ENCODE data around the gene PDE3B.

PDE3B gene

DNA sequence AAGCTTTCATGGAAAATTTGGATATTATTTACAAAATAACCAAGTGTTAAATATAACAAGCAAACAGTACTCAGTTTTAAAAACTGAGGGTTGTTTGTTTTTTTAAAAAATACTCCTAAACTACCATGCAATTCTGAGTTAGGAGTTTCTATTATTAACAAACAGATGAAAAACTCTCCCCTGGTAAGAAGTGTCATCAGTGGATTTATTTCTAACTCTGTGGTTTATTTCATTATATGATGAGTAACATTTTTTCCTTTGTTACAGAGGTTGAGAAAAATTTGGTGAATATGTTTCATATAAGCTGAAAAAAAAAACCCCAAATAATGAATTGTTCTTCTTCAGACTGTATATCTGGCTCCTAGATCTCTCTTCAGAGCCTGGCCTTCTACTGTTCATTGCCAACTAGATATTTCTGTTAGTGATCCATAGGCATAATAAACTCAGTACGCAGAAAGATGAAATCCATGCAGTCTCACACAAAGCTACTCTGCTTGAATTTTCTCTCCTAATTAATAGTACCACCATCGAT is 29.4 kb upstream of the PDE3B start:
- TF ChIP-seq ZFP3 (CRISPR knock-in tag; IDR thresholded peaks at IDR 0.05) (no peak), ZNF8 (CRISPR knock-in tag; IDR thresholded peaks at IDR 0.05) (no peak), TCF4 (CRISPR knock-in tag; IDR thresholded peaks at IDR 0.05; ENCODE audit: borderline replicate concordance) (no peak), ISL1 (CRISPR knock-in tag; IDR thresholded peaks at IDR 0.05) (no peak), TOX (CRISPR knock-in tag; IDR thresholded peaks at IDR 0.05; ENCODE audit: borderline replicate concordance) (no peak), ZC3H10 (CRISPR knock-in tag; IDR thresholded peaks at IDR 0.05) (no peak), OSR1 (CRISPR knock-in tag; IDR thresholded peaks at IDR 0.05) (no peak), RARB (CRISPR knock-in tag; IDR thresholded peaks at IDR 0.05) (no peak), ZNF565 (CRISPR knock-in tag; conservative IDR thresholded peaks at IDR 0.05; ENCODE audit: low read depth) (no peak), ARNTL (CRISPR knock-in tag; IDR thresholded peaks at IDR 0.05; ENCODE audit: borderline replicate concordance, low read depth) (no peak), ZFP30 (CRISPR knock-in tag; IDR thresholded peaks at IDR 0.05) (no peak), ESRRG (CRISPR knock-in tag; IDR thresholded peaks at IDR 0.05) (no peak)
- TF ChIP-seq, protein P1, sequence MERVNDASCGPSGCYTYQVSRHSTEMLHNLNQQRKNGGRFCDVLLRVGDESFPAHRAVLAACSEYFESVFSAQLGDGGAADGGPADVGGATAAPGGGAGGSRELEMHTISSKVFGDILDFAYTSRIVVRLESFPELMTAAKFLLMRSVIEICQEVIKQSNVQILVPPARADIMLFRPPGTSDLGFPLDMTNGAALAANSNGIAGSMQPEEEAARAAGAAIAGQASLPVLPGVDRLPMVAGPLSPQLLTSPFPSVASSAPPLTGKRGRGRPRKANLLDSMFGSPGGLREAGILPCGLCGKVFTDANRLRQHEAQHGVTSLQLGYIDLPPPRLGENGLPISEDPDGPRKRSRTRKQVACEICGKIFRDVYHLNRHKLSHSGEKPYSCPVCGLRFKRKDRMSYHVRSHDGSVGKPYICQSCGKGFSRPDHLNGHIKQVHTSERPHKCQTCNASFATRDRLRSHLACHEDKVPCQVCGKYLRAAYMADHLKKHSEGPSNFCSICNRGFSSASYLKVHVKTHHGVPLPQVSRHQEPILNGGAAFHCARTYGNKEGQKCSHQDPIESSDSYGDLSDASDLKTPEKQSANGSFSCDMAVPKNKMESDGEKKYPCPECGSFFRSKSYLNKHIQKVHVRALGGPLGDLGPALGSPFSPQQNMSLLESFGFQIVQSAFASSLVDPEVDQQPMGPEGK (CRISPR knock-in tag; IDR thresholded peaks at IDR 0.05; ENCODE audit: borderline replicate concordance): no peak
- TF ChIP-seq, protein P2, sequence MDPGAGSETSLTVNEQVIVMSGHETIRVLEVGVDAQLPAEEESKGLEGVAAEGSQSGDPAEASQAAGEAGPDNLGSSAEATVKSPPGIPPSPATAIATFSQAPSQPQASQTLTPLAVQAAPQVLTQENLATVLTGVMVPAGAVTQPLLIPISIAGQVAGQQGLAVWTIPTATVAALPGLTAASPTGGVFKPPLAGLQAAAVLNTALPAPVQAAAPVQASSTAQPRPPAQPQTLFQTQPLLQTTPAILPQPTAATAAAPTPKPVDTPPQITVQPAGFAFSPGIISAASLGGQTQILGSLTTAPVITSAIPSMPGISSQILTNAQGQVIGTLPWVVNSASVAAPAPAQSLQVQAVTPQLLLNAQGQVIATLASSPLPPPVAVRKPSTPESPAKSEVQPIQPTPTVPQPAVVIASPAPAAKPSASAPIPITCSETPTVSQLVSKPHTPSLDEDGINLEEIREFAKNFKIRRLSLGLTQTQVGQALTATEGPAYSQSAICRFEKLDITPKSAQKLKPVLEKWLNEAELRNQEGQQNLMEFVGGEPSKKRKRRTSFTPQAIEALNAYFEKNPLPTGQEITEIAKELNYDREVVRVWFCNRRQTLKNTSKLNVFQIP (CRISPR knock-in tag; IDR thresholded peaks at IDR 0.05; ENCODE audit: borderline replicate concordance, low read depth): no peak
- TF ChIP-seq, protein P3, sequence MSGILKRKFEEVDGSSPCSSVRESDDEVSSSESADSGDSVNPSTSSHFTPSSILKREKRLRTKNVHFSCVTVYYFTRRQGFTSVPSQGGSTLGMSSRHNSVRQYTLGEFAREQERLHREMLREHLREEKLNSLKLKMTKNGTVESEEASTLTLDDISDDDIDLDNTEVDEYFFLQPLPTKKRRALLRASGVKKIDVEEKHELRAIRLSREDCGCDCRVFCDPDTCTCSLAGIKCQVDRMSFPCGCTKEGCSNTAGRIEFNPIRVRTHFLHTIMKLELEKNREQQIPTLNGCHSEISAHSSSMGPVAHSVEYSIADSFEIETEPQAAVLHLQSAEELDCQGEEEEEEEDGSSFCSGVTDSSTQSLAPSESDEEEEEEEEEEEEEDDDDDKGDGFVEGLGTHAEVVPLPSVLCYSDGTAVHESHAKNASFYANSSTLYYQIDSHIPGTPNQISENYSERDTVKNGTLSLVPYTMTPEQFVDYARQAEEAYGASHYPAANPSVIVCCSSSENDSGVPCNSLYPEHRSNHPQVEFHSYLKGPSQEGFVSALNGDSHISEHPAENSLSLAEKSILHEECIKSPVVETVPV (CRISPR knock-in tag; IDR thresholded peaks at IDR 0.05): no peak
- no peak for ATAC-seq

DNA sequence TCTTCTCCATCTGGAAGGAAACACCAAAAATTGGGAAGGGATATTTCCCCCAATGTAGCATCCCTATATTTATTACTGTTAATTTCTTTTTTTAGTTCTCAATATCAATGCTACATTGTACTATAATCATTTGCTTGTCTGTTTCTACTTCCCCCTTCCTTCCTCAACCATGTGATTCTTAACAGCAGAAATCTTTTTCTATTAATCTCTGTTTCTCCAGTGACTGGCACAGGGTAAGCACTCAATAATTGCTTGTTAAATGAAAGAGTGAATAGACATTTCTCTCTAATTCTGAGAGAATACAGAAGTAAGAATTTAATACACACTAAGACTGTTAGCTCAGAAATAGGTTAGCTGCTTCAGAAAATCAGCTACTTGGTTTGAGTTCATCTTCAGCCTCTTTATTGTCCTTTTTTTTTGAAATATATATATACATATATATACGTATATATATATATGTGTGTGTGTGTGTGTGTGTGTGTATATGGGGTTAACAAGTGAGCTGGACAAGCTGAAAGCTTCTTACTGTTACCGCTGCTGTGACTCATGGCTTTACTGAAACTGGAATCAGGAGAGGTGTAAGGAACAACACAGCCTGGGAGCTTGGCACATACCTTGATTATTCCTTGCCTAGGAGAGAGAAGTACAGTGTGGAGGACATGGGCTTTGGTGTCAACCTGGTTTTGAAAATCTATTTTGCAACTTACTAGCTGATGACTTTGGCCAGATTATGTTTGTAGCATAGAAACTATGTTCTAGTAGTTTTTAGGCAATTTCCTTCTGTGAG is 26.2 kb upstream of the PDE3B start:
- ATAC-seq: no peak
- TF ChIP-seq GLIS3 (CRISPR knock-in tag; IDR thresholded peaks at IDR 0.05) (no peak), RARB (CRISPR knock-in tag; IDR thresholded peaks at IDR 0.05) (no peak), BACH2 (CRISPR knock-in tag; IDR thresholded peaks at IDR 0.05; ENCODE audit: borderline replicate concordance) (no peak), PPARA (CRISPR knock-in tag; IDR thresholded peaks at IDR 0.05; ENCODE audit: borderline replicate concordance) (no peak), ZNF8 (CRISPR knock-in tag; IDR thresholded peaks at IDR 0.05) (no peak), CSDC2 (CRISPR knock-in tag; IDR thresholded peaks at IDR 0.05) (no peak), ZNF565 (CRISPR knock-in tag; conservative IDR thresholded peaks at IDR 0.05; ENCODE audit: low read depth) (no peak), OSR1 (CRISPR knock-in tag; IDR thresholded peaks at IDR 0.05) (no peak), ZFP3 (CRISPR knock-in tag; IDR thresholded peaks at IDR 0.05) (no peak), ZFP30 (CRISPR knock-in tag; IDR thresholded peaks at IDR 0.05) (no peak), ZC3H10 (CRISPR knock-in tag; IDR thresholded peaks at IDR 0.05) (no peak), ESRRG (CRISPR knock-in tag; IDR thresholded peaks at IDR 0.05) (no peak)
- TF ChIP-seq, protein P2 (CRISPR knock-in tag; IDR thresholded peaks at IDR 0.05; ENCODE audit: borderline replicate concordance, low read depth): no peak
- TF ChIP-seq, protein P1 (CRISPR knock-in tag; IDR thresholded peaks at IDR 0.05; ENCODE audit: borderline replicate concordance): no peak
- TF ChIP-seq, protein P4, sequence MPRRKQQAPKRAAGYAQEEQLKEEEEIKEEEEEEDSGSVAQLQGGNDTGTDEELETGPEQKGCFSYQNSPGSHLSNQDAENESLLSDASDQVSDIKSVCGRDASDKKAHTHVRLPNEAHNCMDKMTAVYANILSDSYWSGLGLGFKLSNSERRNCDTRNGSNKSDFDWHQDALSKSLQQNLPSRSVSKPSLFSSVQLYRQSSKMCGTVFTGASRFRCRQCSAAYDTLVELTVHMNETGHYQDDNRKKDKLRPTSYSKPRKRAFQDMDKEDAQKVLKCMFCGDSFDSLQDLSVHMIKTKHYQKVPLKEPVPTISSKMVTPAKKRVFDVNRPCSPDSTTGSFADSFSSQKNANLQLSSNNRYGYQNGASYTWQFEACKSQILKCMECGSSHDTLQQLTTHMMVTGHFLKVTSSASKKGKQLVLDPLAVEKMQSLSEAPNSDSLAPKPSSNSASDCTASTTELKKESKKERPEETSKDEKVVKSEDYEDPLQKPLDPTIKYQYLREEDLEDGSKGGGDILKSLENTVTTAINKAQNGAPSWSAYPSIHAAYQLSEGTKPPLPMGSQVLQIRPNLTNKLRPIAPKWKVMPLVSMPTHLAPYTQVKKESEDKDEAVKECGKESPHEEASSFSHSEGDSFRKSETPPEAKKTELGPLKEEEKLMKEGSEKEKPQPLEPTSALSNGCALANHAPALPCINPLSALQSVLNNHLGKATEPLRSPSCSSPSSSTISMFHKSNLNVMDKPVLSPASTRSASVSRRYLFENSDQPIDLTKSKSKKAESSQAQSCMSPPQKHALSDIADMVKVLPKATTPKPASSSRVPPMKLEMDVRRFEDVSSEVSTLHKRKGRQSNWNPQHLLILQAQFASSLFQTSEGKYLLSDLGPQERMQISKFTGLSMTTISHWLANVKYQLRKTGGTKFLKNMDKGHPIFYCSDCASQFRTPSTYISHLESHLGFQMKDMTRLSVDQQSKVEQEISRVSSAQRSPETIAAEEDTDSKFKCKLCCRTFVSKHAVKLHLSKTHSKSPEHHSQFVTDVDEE (CRISPR knock-in tag; IDR thresholded peaks at IDR 0.05): no peak

All from SK-N-SH treated with all-trans-retinoic acid at 6 μM for 48 hours (cell line).